GM23338 (cell line): ENCODE measurements around the gene TRMT2A. TPM values are rescaled to one million over a fixed set of nuclear protein-coding genes. Genes with fewer than 3 reads are reported as not detected.

Experiments used
- ATAC-seq: fragments of 200-7000 bp; cut with Tn5 transposase; 3 replicates; pipeline ENCODE4 v1.9.1; 2020
- DNase-seq: peaks from one replicate; pipeline ENCODE4 v3.0.0-alpha.2; 2015; ENCODE audit warnings: low spot score
- H2AFZ ChIP-seq: fragments of 200-600 bp; sonication (generic); 2 replicates; pipeline ENCODE4 v1.8.0; 2016; ENCODE audit warnings: antibody characterized with exemption, mild to moderate bottlenecking, moderate library complexity
- H3F3A ChIP-seq: fragments of 200-600 bp; sonication (generic); replicated peaks from 2 replicates; pipeline ENCODE4 v1.8.0; 2017; ENCODE audit warnings: antibody characterized with exemption, mixed run types, low read depth
- H3K27ac ChIP-seq: fragments of 200-600 bp; sonication (generic); 2 replicates; pipeline ENCODE4 v1.6.1; 2016; ENCODE audit warnings: low read depth
- H3K27me3 ChIP-seq: fragments of 200-600 bp; sonication (generic); 2 replicates; pipeline ENCODE4 v1.8.0; 2016; ENCODE audit warnings: mild to moderate bottlenecking, mixed run types, moderate library complexity; ENCODE audit not compliant: insufficient read depth
- H3K36me3 ChIP-seq: fragments of 200-600 bp; sonication (generic); 2 replicates; pipeline ENCODE4 v1.8.0; 2016; ENCODE audit warnings: mild to moderate bottlenecking; ENCODE audit not compliant: insufficient read depth
- H3K4me1 ChIP-seq: fragments of 200-600 bp; sonication (generic); 2 replicates; pipeline ENCODE4 v1.8.0; 2016; ENCODE audit warnings: mild to moderate bottlenecking, moderate library complexity; ENCODE audit not compliant: insufficient read depth
- H3K4me2 ChIP-seq: fragments of 200-600 bp; sonication (generic); 2 replicates; pipeline ENCODE4 v1.7.1; 2017; ENCODE audit warnings: mixed run types
- H3K4me3 ChIP-seq: fragments of 200-600 bp; sonication (generic); 2 replicates; pipeline ENCODE4 v1.6.1; 2016; ENCODE audit warnings: mixed run types
- H3K79me2 ChIP-seq: fragments of 200-600 bp; sonication (generic); replicated peaks from 2 replicates; pipeline ENCODE4 v1.8.0; 2017; ENCODE audit warnings: mild to moderate bottlenecking; ENCODE audit not compliant: insufficient read depth
- H3K9me2 ChIP-seq: fragments of 200-600 bp; sonication (generic); 2 replicates; pipeline ENCODE4 v1.8.0; 2017; ENCODE audit not compliant: insufficient read depth
- H4K20me1 ChIP-seq: fragments of 200-600 bp; sonication (generic); replicated peaks from 2 replicates; pipeline ENCODE4 v1.8.0; 2017; ENCODE audit warnings: mild to moderate bottlenecking; ENCODE audit not compliant: insufficient read depth
- H3K27ac Mint-ChIP-seq: 2 replicates; pipeline ENCODE4 v1.8.0; 2020; ENCODE audit warnings: inconsistent platforms, mild to moderate bottlenecking, moderate library complexity, mixed read lengths
- H3K27me3 Mint-ChIP-seq: 3 replicates; pipeline ENCODE4 v1.8.0; 2022; ENCODE audit warnings: low read depth, mild to moderate bottlenecking, moderate library complexity, mixed read lengths, inconsistent platforms; ENCODE audit not compliant: insufficient read depth, poor library complexity
- H3K36me3 Mint-ChIP-seq: 3 replicates; pipeline ENCODE4 v1.8.0; 2021; ENCODE audit warnings: low read depth, mild to moderate bottlenecking, inconsistent platforms, moderate library complexity, mixed read lengths
- H3K4me1 Mint-ChIP-seq: 3 replicates; pipeline ENCODE4 v1.8.0; 2020; ENCODE audit warnings: mild to moderate bottlenecking, inconsistent platforms, mixed read lengths
- H3K4me3 Mint-ChIP-seq: 3 replicates; pipeline ENCODE4 v1.8.0; 2021; ENCODE audit warnings: moderate library complexity, mild to moderate bottlenecking, inconsistent platforms, mixed read lengths
- H3K9me3 Mint-ChIP-seq: 3 replicates; pipeline ENCODE4 v1.8.0; 2020; ENCODE audit warnings: moderate library complexity, mild to moderate bottlenecking, inconsistent platforms, mixed read lengths
- CREB1 ChIP-seq: fragments of 250-450 bp; sonication (Bioruptor Pico); IDR thresholded peaks from 2 replicates; pipeline ENCODE4 v1.5.0; 2020; ENCODE audit warnings: low read depth, mild to moderate bottlenecking, moderate library complexity
- CTCF ChIP-seq, 2 experiments: fragments of 200-600 bp in 1 of 2; sonication (generic) in 1 of 2; conservative IDR thresholded peaks; 2 replicates each; pipeline versions ENCODE4 v1.5.1 to v1.6.1; 2016 to 2017; ENCODE audit warnings: antibody characterized with exemption in 2 of 2, low read depth in 2 of 2, mild to moderate bottlenecking in 2 of 2, moderate library complexity in 1 of 2
- EZH2 ChIP-seq: fragments of 200-600 bp; sonication (generic); IDR thresholded peaks from one replicate; pipeline ENCODE4 v1.8.0; 2017; ENCODE audit warnings: antibody characterized with exemption, mild to moderate bottlenecking, low read depth; ENCODE audit not compliant: unreplicated experiment
- JUNB ChIP-seq: IDR thresholded peaks from one replicate; pipeline ENCODE4 v1.6.1; 2016; ENCODE audit warnings: antibody characterized with exemption; ENCODE audit not compliant: unreplicated experiment
- NANOG ChIP-seq: IDR thresholded peaks from 2 replicates; pipeline ENCODE4 v1.6.1; 2016; ENCODE audit warnings: antibody characterized with exemption, borderline replicate concordance
- POLR2AphosphoS5 ChIP-seq: IDR thresholded peaks from 2 replicates; pipeline ENCODE4 v1.6.1; 2016; ENCODE audit warnings: antibody characterized with exemption, low read depth
- REST ChIP-seq: IDR thresholded peaks from one replicate; pipeline ENCODE4 v1.6.1; 2018; ENCODE audit warnings: antibody characterized with exemption; ENCODE audit not compliant: unreplicated experiment
- STAT1 ChIP-seq: IDR thresholded peaks from one replicate; pipeline ENCODE4 v1.6.1; 2016; ENCODE audit warnings: antibody characterized with exemption; ENCODE audit not compliant: unreplicated experiment
- ZNF114 ChIP-seq: fragments of 250-450 bp; sonication (Bioruptor Pico); IDR thresholded peaks from 2 replicates; pipeline ENCODE4 v1.5.0; 2020; ENCODE audit warnings: mild to moderate bottlenecking, moderate library complexity
- ZNF331 ChIP-seq: fragments of 250-450 bp; sonication (Bioruptor Pico); IDR thresholded peaks from 2 replicates; pipeline ENCODE4 v1.5.0; 2020; ENCODE audit warnings: low read depth, mild to moderate bottlenecking, moderate library complexity
- polyA plus RNA-seq: library from polyadenylated mRNA; unstranded; fragments of >200 nt; fragmentation: Nextera tagmentation; extraction: Ambion mirVana; gene quantifications from 2 replicates; pipeline ENCODE4 v1.2.1, GENCODE V29; 2016
- total RNA-seq: library from RNA; depleted of rRNA; stranded (reverse); fragments of >200 nt; shearing (Covaris generic); gene quantifications from 2 replicates; pipeline ENCODE4 v1.2.3, GENCODE V29; 2014
- TF ChIP-seq, protein P1 (sequence below): IDR thresholded peaks from 2 replicates; pipeline ENCODE4 v1.6.1; 2016; ENCODE audit warnings: antibody characterized with exemption
- TF ChIP-seq, protein P2 (sequence below): fragments of 250-450 bp; sonication (Bioruptor Pico); IDR thresholded peaks from 2 replicates; pipeline ENCODE4 v1.5.0; 2020; ENCODE audit warnings: mild to moderate bottlenecking, moderate library complexity

Gene TRMT2A
- total and polyA plus RNA-seq, 2 experiments from 2014 or later = 41.3 to 61.3 TPM

- H3K27me3 ChIP-seq = no peaks in the 10 kb centered on the region
- H3K9me2 ChIP-seq = no peaks in the 10 kb centered on the region
- H3K36me3 Mint-ChIP-seq = peaks cover 88% of the 10 kb centered on the region
- no peaks in the 10 kb centered on the region; the same call in 1 of the 2 replicates for H3K4me1 ChIP-seq
- no peak overlapping the region for H3K27ac ChIP-seq
- no peak for ATAC-seq
- H3K4me1 Mint-ChIP-seq = peaks cover 10% of the 10 kb centered on the region
- peaks cover 21% of the 10 kb centered on the region for H3F3A ChIP-seq
- H4K20me1 ChIP-seq = peaks cover 45% of the 10 kb centered on the region
- H3K36me3 ChIP-seq = peaks cover 23% of the 10 kb centered on the region
- H3K79me2 ChIP-seq = peaks cover 30% of the 10 kb centered on the region
- no peak overlapping the region for H3K27ac Mint-ChIP-seq
- H3K4me3 Mint-ChIP-seq = no peak overlapping the region
- no peak overlapping the region for H3K4me3 ChIP-seq
- TF ChIP-seq, protein P1, sequence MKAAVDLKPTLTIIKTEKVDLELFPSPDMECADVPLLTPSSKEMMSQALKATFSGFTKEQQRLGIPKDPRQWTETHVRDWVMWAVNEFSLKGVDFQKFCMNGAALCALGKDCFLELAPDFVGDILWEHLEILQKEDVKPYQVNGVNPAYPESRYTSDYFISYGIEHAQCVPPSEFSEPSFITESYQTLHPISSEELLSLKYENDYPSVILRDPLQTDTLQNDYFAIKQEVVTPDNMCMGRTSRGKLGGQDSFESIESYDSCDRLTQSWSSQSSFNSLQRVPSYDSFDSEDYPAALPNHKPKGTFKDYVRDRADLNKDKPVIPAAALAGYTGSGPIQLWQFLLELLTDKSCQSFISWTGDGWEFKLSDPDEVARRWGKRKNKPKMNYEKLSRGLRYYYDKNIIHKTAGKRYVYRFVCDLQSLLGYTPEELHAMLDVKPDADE = no peak
- TF ChIP-seq CTCF (conservative IDR thresholded peaks at IDR 0.05; ENCODE audit: low read depth in 2 of 2) (no peak), NANOG (no peak), JUNB (no peak), EZH2 (no peak), ZNF114 (CRISPR knock-in tag) (no peak), STAT1 (no peak), CREB1 (CRISPR knock-in tag) (no peak), REST (no peak), ZNF331 (CRISPR knock-in tag) (no peak), POLR2AphosphoS5 (no peak)
- TF ChIP-seq, protein P2, sequence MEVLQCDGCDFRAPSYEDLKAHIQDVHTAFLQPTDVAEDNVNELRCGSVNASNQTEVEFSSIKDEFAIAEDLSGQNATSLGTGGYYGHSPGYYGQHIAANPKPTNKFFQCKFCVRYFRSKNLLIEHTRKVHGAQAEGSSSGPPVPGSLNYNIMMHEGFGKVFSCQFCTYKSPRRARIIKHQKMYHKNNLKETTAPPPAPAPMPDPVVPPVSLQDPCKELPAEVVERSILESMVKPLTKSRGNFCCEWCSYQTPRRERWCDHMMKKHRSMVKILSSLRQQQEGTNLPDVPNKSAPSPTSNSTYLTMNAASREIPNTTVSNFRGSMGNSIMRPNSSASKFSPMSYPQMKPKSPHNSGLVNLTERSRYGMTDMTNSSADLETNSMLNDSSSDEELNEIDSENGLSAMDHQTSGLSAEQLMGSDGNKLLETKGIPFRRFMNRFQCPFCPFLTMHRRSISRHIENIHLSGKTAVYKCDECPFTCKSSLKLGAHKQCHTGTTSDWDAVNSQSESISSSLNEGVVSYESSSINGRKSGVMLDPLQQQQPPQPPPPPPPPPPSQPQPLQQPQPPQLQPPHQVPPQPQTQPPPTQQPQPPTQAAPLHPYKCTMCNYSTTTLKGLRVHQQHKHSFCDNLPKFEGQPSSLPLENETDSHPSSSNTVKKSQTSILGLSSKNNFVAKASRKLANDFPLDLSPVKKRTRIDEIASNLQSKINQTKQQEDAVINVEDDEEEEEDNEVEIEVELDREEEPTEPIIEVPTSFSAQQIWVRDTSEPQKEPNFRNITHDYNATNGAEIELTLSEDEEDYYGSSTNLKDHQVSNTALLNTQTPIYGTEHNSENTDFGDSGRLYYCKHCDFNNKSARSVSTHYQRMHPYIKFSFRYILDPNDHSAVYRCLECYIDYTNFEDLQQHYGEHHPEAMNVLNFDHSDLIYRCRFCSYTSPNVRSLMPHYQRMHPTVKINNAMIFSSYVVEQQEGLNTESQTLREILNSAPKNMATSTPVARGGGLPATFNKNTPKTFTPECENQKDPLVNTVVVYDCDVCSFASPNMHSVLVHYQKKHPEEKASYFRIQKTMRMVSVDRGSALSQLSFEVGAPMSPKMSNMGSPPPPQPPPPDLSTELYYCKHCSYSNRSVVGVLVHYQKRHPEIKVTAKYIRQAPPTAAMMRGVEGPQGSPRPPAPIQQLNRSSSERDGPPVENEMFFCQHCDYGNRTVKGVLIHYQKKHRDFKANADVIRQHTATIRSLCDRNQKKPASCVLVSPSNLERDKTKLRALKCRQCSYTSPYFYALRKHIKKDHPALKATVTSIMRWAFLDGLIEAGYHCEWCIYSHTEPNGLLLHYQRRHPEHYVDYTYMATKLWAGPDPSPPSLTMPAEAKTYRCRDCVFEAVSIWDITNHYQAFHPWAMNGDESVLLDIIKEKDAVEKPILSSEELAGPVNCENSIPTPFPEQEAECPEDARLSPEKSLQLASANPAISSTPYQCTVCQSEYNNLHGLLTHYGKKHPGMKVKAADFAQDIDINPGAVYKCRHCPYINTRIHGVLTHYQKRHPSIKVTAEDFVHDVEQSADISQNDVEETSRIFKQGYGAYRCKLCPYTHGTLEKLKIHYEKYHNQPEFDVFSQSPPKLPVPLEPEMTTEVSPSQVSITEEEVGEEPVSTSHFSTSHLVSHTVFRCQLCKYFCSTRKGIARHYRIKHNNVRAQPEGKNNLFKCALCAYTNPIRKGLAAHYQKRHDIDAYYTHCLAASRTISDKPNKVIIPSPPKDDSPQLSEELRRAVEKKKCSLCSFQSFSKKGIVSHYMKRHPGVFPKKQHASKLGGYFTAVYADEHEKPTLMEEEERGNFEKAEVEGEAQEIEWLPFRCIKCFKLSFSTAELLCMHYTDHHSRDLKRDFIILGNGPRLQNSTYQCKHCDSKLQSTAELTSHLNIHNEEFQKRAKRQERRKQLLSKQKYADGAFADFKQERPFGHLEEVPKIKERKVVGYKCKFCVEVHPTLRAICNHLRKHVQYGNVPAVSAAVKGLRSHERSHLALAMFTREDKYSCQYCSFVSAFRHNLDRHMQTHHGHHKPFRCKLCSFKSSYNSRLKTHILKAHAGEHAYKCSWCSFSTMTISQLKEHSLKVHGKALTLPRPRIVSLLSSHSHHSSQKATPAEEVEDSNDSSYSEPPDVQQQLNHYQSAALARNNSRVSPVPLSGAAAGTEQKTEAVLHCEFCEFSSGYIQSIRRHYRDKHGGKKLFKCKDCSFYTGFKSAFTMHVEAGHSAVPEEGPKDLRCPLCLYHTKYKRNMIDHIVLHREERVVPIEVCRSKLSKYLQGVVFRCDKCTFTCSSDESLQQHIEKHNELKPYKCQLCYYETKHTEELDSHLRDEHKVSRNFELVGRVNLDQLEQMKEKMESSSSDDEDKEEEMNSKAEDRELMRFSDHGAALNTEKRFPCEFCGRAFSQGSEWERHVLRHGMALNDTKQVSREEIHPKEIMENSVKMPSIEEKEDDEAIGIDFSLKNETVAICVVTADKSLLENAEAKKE = no peak
- DNase-seq = no peak
- no peak overlapping the region for H3K4me2 ChIP-seq
- H2AFZ ChIP-seq = no peak overlapping the region
- H3K9me3 Mint-ChIP-seq = no peaks in the 10 kb centered on the region
- H3K27me3 Mint-ChIP-seq = peaks cover 22% of the 10 kb centered on the region
These were observed 11.4 kb downstream of the TRMT2A start for GRCh38 chr22:20105456-20106204.
